Keratinocyte (primary cell): ENCODE results near the gene SPOP.

Experiments
- CTCF ChIP-seq, 3 experiments: IDR thresholded peaks in 1 of 3; conservative IDR thresholded peaks in 1 of 3; optimal IDR thresholded peaks in 1 of 3; 2 replicates in 2 of 3; 3 replicates in 1 of 3; pipeline versions ENCODE3 to v1.5.1; 2011; ENCODE audit warnings: low read length in 3 of 3, mild to moderate bottlenecking in 3 of 3, moderate library complexity in 2 of 3, control low read depth in 1 of 3, inconsistent platforms in 1 of 3; ENCODE audit not compliant: insufficient read depth in 2 of 3; ENCODE audit errors: extremely low read depth in 1 of 3
- EZH2 ChIP-seq: IDR thresholded peaks from one replicate; pipeline ENCODE4 v1.6.1; 2012; ENCODE audit warnings: inconsistent platforms, mild to moderate bottlenecking, low read length, moderate library complexity

GRCh38 chr17:49572226-49572625, 105.7 kb downstream of the SPOP start:
- TF ChIP-seq CTCF (optimal IDR thresholded peaks at IDR 0.05 in 1 of 3, IDR thresholded peaks at IDR 0.05 in 1 of 3, conservative IDR thresholded peaks at IDR 0.05 in 1 of 3; ENCODE audit: extremely low read depth in 1 of 3, insufficient read depth in 2 of 3, low read length in 3 of 3), result no peak
- no peak for TF ChIP-seq EZH2
